ENCODE data around the gene ATP10B. TPM values are rescaled to one million over a fixed set of nuclear protein-coding genes. Genes with fewer than 3 reads are reported as not detected.

The ATP10B gene
- total RNA-seq, 2 experiments from 2014 or later = not detected

- H3K4me3 Mint-ChIP-seq = no peak overlapping the region
- Histone ChIP-seq H3K27me3 (ENCODE audit: control insufficient read depth in 1 of 2, insufficient read depth in 2 of 2, low read length in 2 of 2) (no peaks in the 10 kb centered on the region), H3K27ac (ENCODE audit: low read depth in 1 of 2, low read length in 2 of 2) (no peak overlapping the region), H3K4me1 (ENCODE audit: insufficient read depth, low read length) (no peaks in the 10 kb centered on the region), H3K4me3 (ENCODE audit: low read length) (no peak overlapping the region), H3K36me3 (ENCODE audit: insufficient read depth, low read length) (no peaks in the 10 kb centered on the region), H3K9me3 (ENCODE audit: control insufficient read depth in 1 of 2, insufficient read depth in 1 of 2, low read length in 2 of 2) (no peaks in the 10 kb centered on the region)
- no peaks in the 10 kb centered on the region for H3K36me3 Mint-ChIP-seq (ENCODE audit: low read depth)
- H3K27me3 Mint-ChIP-seq = peaks cover 9% of the 10 kb centered on the region
- TF ChIP-seq, protein P1, sequence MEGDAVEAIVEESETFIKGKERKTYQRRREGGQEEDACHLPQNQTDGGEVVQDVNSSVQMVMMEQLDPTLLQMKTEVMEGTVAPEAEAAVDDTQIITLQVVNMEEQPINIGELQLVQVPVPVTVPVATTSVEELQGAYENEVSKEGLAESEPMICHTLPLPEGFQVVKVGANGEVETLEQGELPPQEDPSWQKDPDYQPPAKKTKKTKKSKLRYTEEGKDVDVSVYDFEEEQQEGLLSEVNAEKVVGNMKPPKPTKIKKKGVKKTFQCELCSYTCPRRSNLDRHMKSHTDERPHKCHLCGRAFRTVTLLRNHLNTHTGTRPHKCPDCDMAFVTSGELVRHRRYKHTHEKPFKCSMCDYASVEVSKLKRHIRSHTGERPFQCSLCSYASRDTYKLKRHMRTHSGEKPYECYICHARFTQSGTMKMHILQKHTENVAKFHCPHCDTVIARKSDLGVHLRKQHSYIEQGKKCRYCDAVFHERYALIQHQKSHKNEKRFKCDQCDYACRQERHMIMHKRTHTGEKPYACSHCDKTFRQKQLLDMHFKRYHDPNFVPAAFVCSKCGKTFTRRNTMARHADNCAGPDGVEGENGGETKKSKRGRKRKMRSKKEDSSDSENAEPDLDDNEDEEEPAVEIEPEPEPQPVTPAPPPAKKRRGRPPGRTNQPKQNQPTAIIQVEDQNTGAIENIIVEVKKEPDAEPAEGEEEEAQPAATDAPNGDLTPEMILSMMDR (IDR thresholded peaks at IDR 0.05) = no peak
- no peak for ATAC-seq (ENCODE audit: poor library complexity)
- intact Hi-C loops (cut with DNase I, micrococcal nuclease) = no loop called here
- POLR2A ChIA-PET = no interaction called here
- DNase-seq = no peak
- no peaks in the 10 kb centered on the region for H3K4me1 Mint-ChIP-seq (ENCODE audit: low read depth)
- CTCF ChIA-PET = no interaction called here
- no peak overlapping the region for H3K27ac Mint-ChIP-seq
- no peaks in the 10 kb centered on the region for H3K9me3 Mint-ChIP-seq
Observed at GRCh38 chr5:160851451-160851850, 560 bp downstream of the ATP10B start.

DNA sequence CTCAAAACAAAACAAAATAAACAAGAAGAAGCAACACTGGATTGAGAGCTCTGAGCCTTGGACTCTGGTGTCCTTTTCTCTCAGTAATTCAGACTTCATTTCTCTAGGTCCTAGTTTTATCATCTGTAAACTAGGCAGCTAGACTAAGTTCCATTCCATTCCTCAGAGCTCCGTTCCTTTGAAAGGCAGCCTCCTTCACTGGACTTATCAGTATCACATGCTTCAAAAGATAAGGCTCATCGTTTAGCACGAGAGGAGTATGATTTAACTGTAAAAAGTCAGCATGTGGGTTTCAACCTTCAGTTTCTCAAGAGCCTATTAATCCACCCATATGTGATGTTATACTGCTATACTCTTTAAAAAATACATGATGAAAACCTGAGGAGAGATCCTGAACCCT is 1.6 kb downstream of the ATP10B start:
- H3K27ac ChIP-seq (ENCODE audit: low read depth in 1 of 2, low read length in 2 of 2) = no peak overlapping the region
- POLR2A ChIA-PET = no interaction called here
- H3K9me3 ChIP-seq (ENCODE audit: control insufficient read depth in 1 of 2, insufficient read depth in 1 of 2, low read length in 2 of 2) = no peaks in the 10 kb centered on the region
- H3K4me3 ChIP-seq (ENCODE audit: low read length) = no peak overlapping the region
- no peaks in the 10 kb centered on the region for H3K4me1 Mint-ChIP-seq (ENCODE audit: low read depth)
- H3K9me3 Mint-ChIP-seq = no peaks in the 10 kb centered on the region
- no peak overlapping the region for H3K4me3 Mint-ChIP-seq
- CTCF ChIA-PET = no interaction called here
- no peaks in the 10 kb centered on the region for H3K36me3 Mint-ChIP-seq (ENCODE audit: low read depth)
- H3K27ac Mint-ChIP-seq = no peak overlapping the region
- H3K4me1 ChIP-seq (ENCODE audit: insufficient read depth, low read length) = no peaks in the 10 kb centered on the region
- intact Hi-C loops (cut with DNase I, micrococcal nuclease) = no loop called here
- H3K36me3 ChIP-seq (ENCODE audit: insufficient read depth, low read length) = no peaks in the 10 kb centered on the region
- no peak for ATAC-seq (ENCODE audit: poor library complexity)
- TF ChIP-seq, protein P1 (IDR thresholded peaks at IDR 0.05) = no peak
- H3K27me3 ChIP-seq (ENCODE audit: control insufficient read depth in 1 of 2, insufficient read depth in 2 of 2, low read length in 2 of 2) = no peaks in the 10 kb centered on the region
- H3K27me3 Mint-ChIP-seq = peaks cover 9% of the 10 kb centered on the region
- no peak for DNase-seq

GRCh38 chr5:160847526-160848085 is 4.4 kb downstream of the ATP10B start:
- Mint-ChIP-seq H3K9me3 (no peaks in the 10 kb centered on the region), H3K4me1 (ENCODE audit: low read depth) (no peaks in the 10 kb centered on the region), H3K36me3 (ENCODE audit: low read depth) (no peaks in the 10 kb centered on the region), H3K27ac (no peak overlapping the region), H3K27me3 (peaks cover 9% of the 10 kb centered on the region), H3K4me3 (no peak overlapping the region)
- Histone ChIP-seq H3K27ac (ENCODE audit: low read depth in 1 of 2, low read length in 2 of 2) (no peak overlapping the region), H3K27me3 (ENCODE audit: control insufficient read depth in 1 of 2, insufficient read depth in 2 of 2, low read length in 2 of 2) (no peaks in the 10 kb centered on the region), H3K4me3 (ENCODE audit: low read length) (no peak overlapping the region), H3K9me3 (ENCODE audit: control insufficient read depth in 1 of 2, insufficient read depth in 1 of 2, low read length in 2 of 2) (no peaks in the 10 kb centered on the region), H3K36me3 (ENCODE audit: insufficient read depth, low read length) (no peaks in the 10 kb centered on the region), H3K4me1 (ENCODE audit: insufficient read depth, low read length) (no peaks in the 10 kb centered on the region)
- intact Hi-C loops (cut with DNase I, micrococcal nuclease) = no loop called here
- CTCF ChIA-PET = no interaction called here
- TF ChIP-seq, protein P1 (IDR thresholded peaks at IDR 0.05) = no peak
- ATAC-seq (ENCODE audit: poor library complexity) = no peak
- POLR2A ChIA-PET = no interaction called here
- no peak for DNase-seq
